ENCODE measurements around the gene DTNBP1. TPM values are rescaled to one million over a fixed set of nuclear protein-coding genes. Genes with fewer than 3 reads are reported as not detected.
"Not testable (repeated sequence)": the region's sequence is repeated elsewhere in the genome, so short reads cannot be mapped to it uniquely, and the experiment has no call there.

Gene DTNBP1
- total and polyA plus RNA-seq, 4 experiments from 2014 or later = 24.1 to 34.8 (median 29.2) TPM

- H3K36me3 Mint-ChIP-seq = no peaks in the 10 kb centered on the region
- intact Hi-C loops (cut with micrococcal nuclease) = no loop called here
- no peaks in the 10 kb centered on the region for H3K27me3 ChIP-seq (ENCODE audit: insufficient read depth, low read length)
- no peak overlapping the region for H3K27ac ChIP-seq (ENCODE audit: low read depth, low read length)
- POLR2A ChIA-PET (ENCODE audit: partially characterized antibody) = no interaction called here
- peaks cover 5 to 6% of the 10 kb centered on the region in 2 donors for H3K27me3 Mint-ChIP-seq
- H3K4me3 Mint-ChIP-seq = no peak overlapping the region
- H3K36me3 ChIP-seq (ENCODE audit: insufficient read depth, low read length) = no peaks in the 10 kb centered on the region
- no peak for DNase-seq
- peaks cover 0 to 2% (median 0%) of the 10 kb centered on the region in 8 donors for H3K9me3 Mint-ChIP-seq
- H3K4me3 ChIP-seq (ENCODE audit: low read length in 2 of 2) = no peak overlapping the region
- peaks cover 0 to 4% (median under 1%) of the 10 kb centered on the region in 4 donors for H3K4me1 Mint-ChIP-seq
- H3K27ac Mint-ChIP-seq = no peak overlapping the region
- H3K9me3 ChIP-seq (ENCODE audit: control insufficient read depth in 1 of 2, low read length in 2 of 2) = no peaks in the 10 kb centered on the region
- no peaks in the 10 kb centered on the region for H3K4me1 ChIP-seq (ENCODE audit: insufficient read depth, low read length)
- CTCF ChIA-PET (ENCODE audit: partially characterized antibody) = interaction anchor here (1.0 kb wide), 1 partner anchor 462 kb away, joined by 4 read pairs; no protein-coding TSS in a partner anchor
These were observed 6.1 kb upstream of the DTNBP1 start for GRCh38 chr6:15668918-15669317.

DNA sequence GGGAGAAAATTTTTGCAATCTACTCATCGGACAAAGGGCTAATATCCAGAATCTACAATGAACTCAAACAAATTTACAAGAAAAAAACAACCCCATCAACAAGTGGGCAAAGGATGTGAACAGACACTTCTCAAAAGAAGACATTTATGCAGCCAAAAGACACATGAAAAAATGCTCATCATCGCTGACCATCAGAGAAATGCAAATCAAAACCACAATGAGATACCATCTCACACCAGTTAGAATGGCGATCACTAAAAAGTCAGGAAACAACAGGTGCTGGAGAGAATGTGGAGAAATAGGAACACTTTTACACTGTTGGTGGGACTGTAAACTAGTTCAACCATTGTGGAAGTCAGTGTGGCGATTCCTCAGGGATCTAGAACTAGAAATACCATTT, 4.1 kb upstream of the DTNBP1 start:
- H3K4me1 ChIP-seq (ENCODE audit: insufficient read depth, low read length); DNase-seq; H3K27me3 Mint-ChIP-seq; POLR2A ChIA-PET (ENCODE audit: partially characterized antibody); H3K36me3 Mint-ChIP-seq; CTCF ChIA-PET (ENCODE audit: partially characterized antibody); H3K27ac Mint-ChIP-seq; H3K27me3 ChIP-seq (ENCODE audit: insufficient read depth, low read length); H3K27ac ChIP-seq (ENCODE audit: low read depth, low read length); H3K9me3 Mint-ChIP-seq; H3K9me3 ChIP-seq (ENCODE audit: control insufficient read depth in 1 of 2, low read length in 2 of 2); H3K4me3 ChIP-seq (ENCODE audit: low read length in 2 of 2); H3K36me3 ChIP-seq (ENCODE audit: insufficient read depth, low read length); H3K4me3 Mint-ChIP-seq; intact Hi-C loops (cut with micrococcal nuclease): not testable (repeated sequence)
- peaks cover 4 to 19% (median 10%) of the 10 kb centered on the region in 4 donors for H3K4me1 Mint-ChIP-seq

GRCh38 chr6:15665237-15665636, 2.4 kb upstream of the DTNBP1 start:
- no peak overlapping the region for H3K4me3 ChIP-seq (ENCODE audit: low read length in 2 of 2)
- POLR2A ChIA-PET (ENCODE audit: partially characterized antibody) = no interaction called here
- DNase-seq = no peak
- peaks cover 11 to 31% (median 23%) of the 10 kb centered on the region in 4 donors for H3K4me1 Mint-ChIP-seq
- H3K36me3 Mint-ChIP-seq = peaks cover under 1 to 5% of the 10 kb centered on the region in 2 donors
- H3K27me3 ChIP-seq (ENCODE audit: insufficient read depth, low read length) = no peaks in the 10 kb centered on the region
- peak overlapping the region in 1 of 8 donors; percentile 12 for H3K4me3 Mint-ChIP-seq
- H3K9me3 ChIP-seq (ENCODE audit: control insufficient read depth in 1 of 2, low read length in 2 of 2) = no peaks in the 10 kb centered on the region
- intact Hi-C loops (cut with micrococcal nuclease) = no loop called here
- no peak overlapping the region for H3K27ac Mint-ChIP-seq
- H3K27me3 Mint-ChIP-seq = peaks cover 4 to 5% of the 10 kb centered on the region in 2 donors
- no peak overlapping the region for H3K27ac ChIP-seq (ENCODE audit: low read depth, low read length)
- CTCF ChIA-PET (ENCODE audit: partially characterized antibody) = interaction anchor here (1.4 kb wide), 1 partner anchor 26 kb away, joined by 3 read pairs; no protein-coding TSS in a partner anchor
- H3K9me3 Mint-ChIP-seq = peaks cover 0 to 2% (median 0%) of the 10 kb centered on the region in 8 donors
- H3K36me3 ChIP-seq (ENCODE audit: insufficient read depth, low read length) = no peaks in the 10 kb centered on the region
- peaks cover 17% of the 10 kb centered on the region for H3K4me1 ChIP-seq (ENCODE audit: insufficient read depth, low read length)

- CTCF ChIA-PET (ENCODE audit: partially characterized antibody) = no interaction called here
- H3K4me1 ChIP-seq (ENCODE audit: insufficient read depth, low read length) = peaks cover 21% of the 10 kb centered on the region
- no peaks in the 10 kb centered on the region for H3K9me3 ChIP-seq (ENCODE audit: control insufficient read depth in 1 of 2, low read length in 2 of 2)
- H3K36me3 Mint-ChIP-seq = peaks cover 7% of the 10 kb centered on the region in 2 donors
- intact Hi-C loops (cut with micrococcal nuclease) = loop anchor here (5.0 kb wide), 1 partner anchor 1099 kb away; the partner anchor contains the start of gene ATXN1
- peaks cover 0 to 4% of the 10 kb centered on the region in 2 donors for H3K27me3 Mint-ChIP-seq
- H3K27ac Mint-ChIP-seq = peak overlapping the region; percentile 19 to 88 (median 63)
- no peak overlapping the region for H3K27ac ChIP-seq (ENCODE audit: low read depth, low read length)
- no peak for DNase-seq
- H3K27me3 ChIP-seq (ENCODE audit: insufficient read depth, low read length) = no peaks in the 10 kb centered on the region
- POLR2A ChIA-PET (ENCODE audit: partially characterized antibody) = interaction anchor here (1.3 to 2.4 kb wide), 2 partner anchors 34 to 466 kb away, joined by 4 to 9 read pairs; partner anchors contain the start of gene MYLIP
- H3K36me3 ChIP-seq (ENCODE audit: insufficient read depth, low read length) = no peaks in the 10 kb centered on the region
- peaks cover 0 to 2% (median 0%) of the 10 kb centered on the region in 8 donors for H3K9me3 Mint-ChIP-seq
- H3K4me1 Mint-ChIP-seq = peaks cover 17 to 39% (median 29%) of the 10 kb centered on the region in 4 donors
- peak overlapping the region; percentile 73 to 91 (median 85) for H3K4me3 Mint-ChIP-seq
- H3K4me3 ChIP-seq (ENCODE audit: low read length in 2 of 2) = peak overlapping the region; percentile 17 to 76
These were observed 473 bp upstream of the DTNBP1 start for GRCh38 chr6:15663130-15663871.

DNA sequence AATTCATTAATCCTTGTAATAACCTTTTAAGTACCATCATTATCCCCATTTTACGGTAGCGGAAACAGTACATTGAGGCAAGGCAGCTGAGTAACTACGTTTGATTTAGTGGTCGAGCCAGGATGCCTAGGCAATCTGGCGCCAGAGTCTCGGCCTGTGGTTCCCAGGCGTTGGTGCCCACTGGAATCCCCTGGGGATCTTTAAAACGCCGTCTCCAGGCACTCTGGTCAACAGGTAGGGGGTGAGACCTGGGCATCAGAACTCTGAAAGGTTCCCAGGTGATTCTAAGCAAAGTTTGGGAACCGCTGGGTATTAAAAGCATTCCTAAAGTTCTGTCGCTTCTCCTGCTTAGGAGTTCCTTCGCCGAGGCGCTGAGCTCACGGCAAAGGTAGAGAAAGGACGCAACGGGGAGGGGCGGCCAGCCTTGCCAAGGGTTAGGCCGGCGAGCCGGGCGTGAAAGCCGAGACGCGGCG, 939 bp downstream of the DTNBP1 start:
- H3K4me3 Mint-ChIP-seq = peak overlapping the region; percentile 73 to 91 (median 86)
- DNase-seq = no peak
- peak overlapping the region; percentile 77 to 88 (median 86) for H3K27ac Mint-ChIP-seq
- Histone ChIP-seq H3K36me3 (ENCODE audit: insufficient read depth, low read length) (no peaks in the 10 kb centered on the region), H3K4me1 (ENCODE audit: insufficient read depth, low read length) (peaks cover 21% of the 10 kb centered on the region), H3K27me3 (ENCODE audit: insufficient read depth, low read length) (no peaks in the 10 kb centered on the region), H3K27ac (ENCODE audit: low read depth, low read length) (peak overlapping the region; percentile 60), H3K9me3 (ENCODE audit: control insufficient read depth in 1 of 2, low read length in 2 of 2) (no peaks in the 10 kb centered on the region), H3K4me3 (ENCODE audit: low read length in 2 of 2) (peak overlapping the region; percentile 62 to 76)
- H3K27me3 Mint-ChIP-seq = peaks cover 0 to 4% of the 10 kb centered on the region in 2 donors
- no peaks in the 10 kb centered on the region for H3K9me3 Mint-ChIP-seq
- CTCF ChIA-PET (ENCODE audit: partially characterized antibody) = interaction anchor here (0.9 kb wide), 1 partner anchor 36 kb away, joined by 3 read pairs; no protein-coding TSS in a partner anchor
- POLR2A ChIA-PET (ENCODE audit: partially characterized antibody) = interaction anchor here (0.5 to 2.4 kb wide), 7 partner anchors 9 to 521 kb away, joined by 3 to 9 read pairs (median 4); partner anchors contain the start of gene MYLIP
- H3K36me3 Mint-ChIP-seq = peaks cover 7 to 10% of the 10 kb centered on the region in 2 donors
- intact Hi-C loops (cut with micrococcal nuclease) = loop anchor here (1.0 to 5.0 kb wide), 3 partner anchors 29 to 1100 kb away; partner anchors contain the start of genes ATXN1 and MYLIP
- peaks cover 28 to 53% (median 41%) of the 10 kb centered on the region in 4 donors for H3K4me1 Mint-ChIP-seq

- ChIA-PET CTCF (ENCODE audit: partially characterized antibody) (interaction anchor here (0.7 kb wide), 1 partner anchor 76 kb away, joined by 3 read pairs; no protein-coding TSS in a partner anchor), POLR2A (ENCODE audit: partially characterized antibody) (no interaction called here)
- no peak overlapping the region for H3K27ac ChIP-seq (ENCODE audit: low read depth, low read length)
- H3K9me3 ChIP-seq (ENCODE audit: control insufficient read depth in 1 of 2, low read length in 2 of 2) = no peaks in the 10 kb centered on the region
- H3K4me1 ChIP-seq (ENCODE audit: insufficient read depth, low read length) = peaks cover 21% of the 10 kb centered on the region
- H3K4me3 Mint-ChIP-seq = peak overlapping the region in 2 of 8 donors; percentile 12 to 22
- H3K4me3 ChIP-seq (ENCODE audit: low read length in 2 of 2) = no peak overlapping the region
- no peaks in the 10 kb centered on the region for H3K9me3 Mint-ChIP-seq
- peak overlapping the region in 1 of 7 donors; percentile 38 for H3K27ac Mint-ChIP-seq
- no peak for DNase-seq
- H3K27me3 Mint-ChIP-seq = peaks cover 0 to 4% of the 10 kb centered on the region in 2 donors
- H3K27me3 ChIP-seq (ENCODE audit: insufficient read depth, low read length) = no peaks in the 10 kb centered on the region
- peaks cover 7 to 10% of the 10 kb centered on the region in 2 donors for H3K36me3 Mint-ChIP-seq
- H3K36me3 ChIP-seq (ENCODE audit: insufficient read depth, low read length) = no peaks in the 10 kb centered on the region
- intact Hi-C loops (cut with micrococcal nuclease) = no loop called here
- peaks cover 32 to 67% (median 53%) of the 10 kb centered on the region in 4 donors for H3K4me1 Mint-ChIP-seq
These were observed 3.6 kb downstream of the DTNBP1 start for GRCh38 chr6:15659181-15659580.

DNA sequence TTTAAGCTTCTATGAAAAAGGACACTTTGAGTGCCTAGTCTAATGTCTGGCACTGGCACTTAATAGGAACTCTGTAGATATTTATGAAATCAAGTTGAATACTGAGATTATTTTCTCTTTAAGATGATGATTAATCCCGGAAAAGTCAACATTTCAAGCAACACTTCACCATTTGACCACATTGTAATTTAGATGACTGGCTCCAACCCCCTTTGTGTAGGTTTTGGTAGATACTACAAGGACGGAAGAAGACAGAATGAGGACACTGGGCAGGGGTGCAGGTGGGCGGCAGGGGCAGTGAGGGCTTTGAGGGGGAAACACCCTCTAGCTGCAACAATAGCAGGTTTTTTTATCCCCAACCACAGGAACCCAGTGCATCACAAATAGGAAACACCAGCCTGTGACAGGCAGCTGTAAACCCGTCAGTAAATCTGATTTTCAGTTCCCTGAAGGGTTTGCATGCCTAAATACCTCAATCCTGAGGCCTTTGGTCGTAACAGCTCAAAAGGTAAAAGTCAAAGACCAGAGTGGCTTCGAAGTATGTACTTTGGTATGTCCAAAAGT, 4.6 kb downstream of the DTNBP1 start:
- Mint-ChIP-seq H3K4me3 (peak overlapping the region in 2 of 8 donors; percentile 5 to 7), H3K36me3 (peaks cover 7 to 10% of the 10 kb centered on the region in 2 donors), H3K27me3 (no peaks in the 10 kb centered on the region), H3K4me1 (peaks cover 35 to 65% (median 52%) of the 10 kb centered on the region in 4 donors), H3K9me3 (no peaks in the 10 kb centered on the region), H3K27ac (no peak overlapping the region)
- POLR2A ChIA-PET (ENCODE audit: partially characterized antibody) = no interaction called here
- intact Hi-C loops (cut with micrococcal nuclease) = no loop called here
- no peaks in the 10 kb centered on the region for H3K36me3 ChIP-seq (ENCODE audit: insufficient read depth, low read length)
- H3K9me3 ChIP-seq (ENCODE audit: control insufficient read depth in 1 of 2, low read length in 2 of 2) = no peaks in the 10 kb centered on the region
- CTCF ChIA-PET (ENCODE audit: partially characterized antibody) = interaction anchor here (1.2 kb wide), 1 partner anchor 525 kb away, joined by 3 read pairs; no protein-coding TSS in a partner anchor
- no peak overlapping the region for H3K27ac ChIP-seq (ENCODE audit: low read depth, low read length)
- H3K4me3 ChIP-seq (ENCODE audit: low read length in 2 of 2) = no peak overlapping the region
- H3K27me3 ChIP-seq (ENCODE audit: insufficient read depth, low read length) = no peaks in the 10 kb centered on the region
- no peak for DNase-seq
- H3K4me1 ChIP-seq (ENCODE audit: insufficient read depth, low read length) = peaks cover 19% of the 10 kb centered on the region
